Measurements from ENCODE around the gene ANGPTL4.

Gene ANGPTL4

GRCh38 chr19:8421484-8422461 is 57.8 kb downstream of the ANGPTL4 start:
- DNase-seq: no peak

DNA sequence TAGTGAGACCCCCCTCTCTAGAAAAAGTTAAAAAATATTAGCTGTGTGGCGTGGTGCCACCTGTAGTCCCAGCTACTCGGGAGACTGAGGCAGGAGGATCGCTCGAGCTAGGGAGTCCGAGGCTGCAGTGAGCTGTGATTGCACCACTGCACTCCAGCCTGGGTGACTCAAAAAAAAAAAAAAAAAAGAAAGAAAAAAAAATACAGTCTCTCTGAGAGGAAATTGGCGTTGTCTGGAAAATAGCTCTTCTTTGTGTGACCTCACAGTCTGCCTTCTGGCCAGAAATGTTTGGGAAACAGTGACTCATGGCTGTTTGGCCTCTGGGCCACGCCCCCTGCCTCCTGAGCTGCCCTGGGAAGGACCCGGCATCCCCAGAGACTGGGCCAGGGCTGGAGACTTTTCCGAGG is 59.9 kb downstream of the ANGPTL4 start:
- DNase-seq: no peak

All from NCI-H1092 (cell line).